ENCODE results near the gene L3MBTL3. TPM values are rescaled to one million over a fixed set of nuclear protein-coding genes. Genes with fewer than 3 reads are reported as not detected.

L3MBTL3 gene
- total RNA-seq, 1 experiment from 2014 or later, result 31.5 TPM

GRCh38 chr6:130018292-130018743, at the start of gene L3MBTL3 (continued):
- no peak for TF ChIP-seq EZH2phosphoT487 (IDR thresholded peaks at IDR 0.05; ENCODE audit: borderline replicate concordance)
- TF ChIP-seq ZNF274 (IDR thresholded peaks at IDR 0.05; ENCODE audit: low read depth, low read length), result no peak
- TF ChIP-seq JUND (IDR thresholded peaks at IDR 0.05), result no peak
- TF ChIP-seq CEBPB (IDR thresholded peaks at IDR 0.05; ENCODE audit: low read depth), result no peak

GRCh38 chr6:129969064-129969463, 49.3 kb upstream of the L3MBTL3 start:
- DNase-seq (ENCODE audit: low read depth, low spot score), result no peak
- intact Hi-C loops (cut with micrococcal nuclease), result no loop called here
- no peaks in the 10 kb centered on the region for H4K20me1 ChIP-seq (ENCODE audit: insufficient read depth)
- H2AFZ ChIP-seq (ENCODE audit: low read depth, low read length, poor library complexity, severe bottlenecking), result no peak overlapping the region
- CTCF ChIA-PET, result no interaction called here
- no peaks in the 10 kb centered on the region for H3K36me3 ChIP-seq (ENCODE audit: control insufficient read depth in 1 of 2, insufficient read depth in 2 of 2, low read length in 2 of 2)
- H3K27ac ChIP-seq (ENCODE audit: low read depth, low read length), result no peak overlapping the region
- ATAC-seq, result no peak
- POLR2A ChIA-PET, result no interaction called here
- no TSS peak for BruUV-seq (replicated peaks)
- no peak overlapping the region for H3K9ac ChIP-seq (ENCODE audit: low read length)
- H3K79me2 ChIP-seq (ENCODE audit: insufficient read depth, low read length), result no peaks in the 10 kb centered on the region
- RAD21 ChIA-PET (ENCODE audit: low non-redundant PET in 1 of 2, low total read pairs in 2 of 2, uncharacterized antibody in 2 of 2, unreplicated experiment in 2 of 2), result no interaction called here
- H3K4me3 ChIP-seq (replicated peaks in 1 of 2; ENCODE audit: low read depth in 1 of 2, low read length in 2 of 2), result no peak overlapping the region
- H3K27me3 ChIP-seq (ENCODE audit: insufficient read depth, low read length), result no peaks in the 10 kb centered on the region
- no peaks in the 10 kb centered on the region for H3K4me1 ChIP-seq (ENCODE audit: control insufficient read depth in 1 of 2, insufficient read depth in 2 of 2, low read length in 2 of 2)
- no peak overlapping the region for H3K4me2 ChIP-seq (ENCODE audit: low read length)
- no peaks in the 10 kb centered on the region for H3K9me2 ChIP-seq (ENCODE audit: insufficient read depth)
- H3K9me3 ChIP-seq (ENCODE audit: control insufficient read depth in 1 of 2, insufficient read depth in 1 of 2, low read depth in 1 of 2, low read length in 2 of 2), result no peaks in the 10 kb centered on the region; a peak in 1 of 4 replicates
- no peak for TF ChIP-seq CTCF (IDR thresholded peaks at IDR 0.05 in 2 of 3, conservative IDR thresholded peaks at IDR 0.05 in 1 of 3; ENCODE audit: borderline replicate concordance in 1 of 3, insufficient read depth in 1 of 3, low read depth in 2 of 3, low read length in 2 of 3)
- TF ChIP-seq EZH2 (IDR thresholded peaks at IDR 0.05), result no peak
- TF ChIP-seq SIN3A (IDR thresholded peaks at IDR 0.05; ENCODE audit: low read depth), result no peak
- TF ChIP-seq ZBTB33 (IDR thresholded peaks at IDR 0.05; ENCODE audit: extremely low read depth, insufficient replicate concordance, low read length), result no peak
- no peak for TF ChIP-seq EGR1 (IDR thresholded peaks at IDR 0.05; ENCODE audit: low read depth)
- no peak for TF ChIP-seq REST (IDR thresholded peaks at IDR 0.05; ENCODE audit: low read depth)
- no peak for TF ChIP-seq CEBPB (IDR thresholded peaks at IDR 0.05; ENCODE audit: low read depth)
- no peak for TF ChIP-seq CBX3 (IDR thresholded peaks at IDR 0.05; ENCODE audit: low read depth)
- TF ChIP-seq JUND (IDR thresholded peaks at IDR 0.05), result no peak
- no peak for TF ChIP-seq EZH2phosphoT487 (IDR thresholded peaks at IDR 0.05; ENCODE audit: borderline replicate concordance)
- no peak for TF ChIP-seq ZNF274 (IDR thresholded peaks at IDR 0.05; ENCODE audit: low read depth, low read length)
- no peak for TF ChIP-seq FOSL1 (IDR thresholded peaks at IDR 0.05; ENCODE audit: low read depth)
- TF ChIP-seq YY1 (IDR thresholded peaks at IDR 0.05; ENCODE audit: extremely low read depth, insufficient replicate concordance, low read depth, low read length), result no peak
- TF ChIP-seq ATF3 (IDR thresholded peaks at IDR 0.05), result no peak
- no peak for TF ChIP-seq RAD21 (IDR thresholded peaks at IDR 0.05; ENCODE audit: low read depth)
- no peak for TF ChIP-seq TCF7L2 (IDR thresholded peaks at IDR 0.05; ENCODE audit: borderline replicate concordance, extremely low read depth, insufficient read depth, insufficient read length)
- no peak for TF ChIP-seq POLR2A (IDR thresholded peaks at IDR 0.05; ENCODE audit: borderline replicate concordance, extremely low read depth, insufficient read depth, insufficient read length)
- TF ChIP-seq SP1 (IDR thresholded peaks at IDR 0.05; ENCODE audit: low read depth), result no peak
- no peak for TF ChIP-seq SRF (IDR thresholded peaks at IDR 0.05; ENCODE audit: low read depth)

Data from HCT116 (cell line).